Motor neuron (in vitro differentiated cells): ENCODE measurements around the gene SPTBN4. TPM values are rescaled to one million over a fixed set of nuclear protein-coding genes. Genes with fewer than 3 reads are reported as not detected.

ENCODE experiments used
- ATAC-seq, 8 experiments: fragments of 200-7000 bp; cut with Tn5 transposase; replicated peaks in 6 of 8; 2 replicates each; pipeline ENCODE4 v1.8.0; 2021; ENCODE audit warnings: mild to moderate bottlenecking in 8 of 8, moderate library complexity in 8 of 8
- H3K27ac ChIP-seq, 2 donors: fragments of 250-450 bp; sonication (Bioruptor Pico); 2 replicates each; pipeline ENCODE4 v1.9.0; 2021; ENCODE audit warnings: antibody characterized with exemption in 2 of 2, mild to moderate bottlenecking in 2 of 2, moderate library complexity in 1 of 2
- H3K4me1 ChIP-seq, 2 donors: fragments of 250-450 bp; sonication (Bioruptor Pico); replicated peaks in 1 of 2; 2 replicates each; pipeline ENCODE4 v1.6.1; 2021; ENCODE audit warnings: antibody characterized with exemption in 2 of 2, mild to moderate bottlenecking in 2 of 2, moderate library complexity in 1 of 2
- H3K4me3 ChIP-seq, 5 donors: fragments of 250-450 bp; sonication (Bioruptor Pico); 2 replicates each; pipeline ENCODE4 v1.9.0; 2021; ENCODE audit warnings: antibody characterized with exemption in 5 of 5, mild to moderate bottlenecking in 5 of 5, moderate library complexity in 4 of 5
- WGBS, 10 experiments: fragments of 450-650 bp; shearing (Covaris generic); methylation state at CpG; one replicate each; pipeline ENCODE4 v1.0.0; 2022; 5-methylcytosine and 5-hydroxymethylcytosine counted together
- in situ Hi-C, 9 experiments: fragments of 400-800 bp; cut with MboI; loops; one replicate each; pipeline ENCODE4 v1.15.0; 2021; ENCODE audit warnings: low sequenced_read_pairs in 9 of 9, low pct_unique_long_range_greater_than_20kb in 2 of 9; ENCODE audit not compliant: unreplicated experiment in 9 of 9
- total RNA-seq, 8 experiments: library from RNA; unstranded; fragments of 300-600 nt; gene quantifications; 2 replicates each; pipeline versions ENCODE4 v1.2.3 to v1.2.4, GENCODE V29; 2022

The SPTBN4 gene
- total RNA-seq, 8 experiments from 2014 or later = 0.56 to 10.1 (median 3.0) TPM

- peaks cover 18 to 20% of the 10 kb centered on the region in 2 donors for H3K4me1 ChIP-seq
- H3K4me3 ChIP-seq = no peak overlapping the region
- peak; percentile 22 to 95 (median 85) for ATAC-seq
- no peak overlapping the region for H3K27ac ChIP-seq
- no CpG with 5 or more reads among the region's 1 CpG for WGBS, 10 experiments
- in situ Hi-C loops = no loop called here
Measured at GRCh38 chr19:40503320-40503695, 36.5 kb downstream of the SPTBN4 start.

GRCh38 chr19:40506099-40506498, 39.3 kb downstream of the SPTBN4 start:
- H3K4me3 ChIP-seq = no peak overlapping the region
- in situ Hi-C loops = no loop called here
- 65 to 76% (median 70%) methylated on average over 2 to 3 of the region's 9 CpGs; no CpG with 5 or more reads in 7 of the 10 experiments for WGBS, 10 experiments
- peaks cover 18 to 20% of the 10 kb centered on the region in 2 donors for H3K4me1 ChIP-seq
- H3K27ac ChIP-seq = no peak overlapping the region
- ATAC-seq = no peak

- no peak for ATAC-seq
- in situ Hi-C loops = no loop called here
- H3K27ac ChIP-seq = no peak overlapping the region
- H3K4me3 ChIP-seq = no peak overlapping the region
- peaks cover 11 to 16% of the 10 kb centered on the region in 2 donors for H3K4me1 ChIP-seq
- WGBS, 10 experiments = 20 to 44% (median 32%) methylated on average over 1 to 2 of the region's 2 CpGs; no CpG with 5 or more reads in 7 of the 10 experiments
Measured at GRCh38 chr19:40507892-40508291, 41.1 kb downstream of the SPTBN4 start.

- ATAC-seq = no peak
- no peak overlapping the region for H3K4me3 ChIP-seq
- H3K4me1 ChIP-seq = peaks cover 9 to 15% of the 10 kb centered on the region in 2 donors
- H3K27ac ChIP-seq = no peak overlapping the region
- in situ Hi-C loops = no loop called here
- WGBS, 10 experiments = 59 to 94% (median 74%) methylated on average over 2 to 7 of the region's 8 CpGs; no CpG with 5 or more reads in 2 of the 10 experiments
Measured at GRCh38 chr19:40508739-40509260, 42.0 kb downstream of the SPTBN4 start.

- H3K27ac ChIP-seq = no peak overlapping the region
- WGBS, 10 experiments = 36 to 100% (median 73%) methylated on average over 1 to 7 of the region's 7 CpGs; no CpG with 5 or more reads in 1 of the 10 experiments
- in situ Hi-C loops = no loop called here
- no peak for ATAC-seq
- H3K4me1 ChIP-seq = peaks cover 6 to 14% of the 10 kb centered on the region in 2 donors
- H3K4me3 ChIP-seq = no peak overlapping the region
Measured at GRCh38 chr19:40510526-40511115, 43.8 kb downstream of the SPTBN4 start.

- Histone ChIP-seq H3K4me3 (no peak overlapping the region), H3K4me1 (peaks cover 6 to 14% of the 10 kb centered on the region in 2 donors), H3K27ac (no peak overlapping the region)
- 53 to 100% (median 80%) methylated on average over 1 to 6 of the region's 6 CpGs; no CpG with 5 or more reads in 1 of the 10 experiments for WGBS, 10 experiments
- ATAC-seq = no peak
- in situ Hi-C loops = no loop called here
Measured at GRCh38 chr19:40511487-40511886, 44.7 kb downstream of the SPTBN4 start.

GRCh38 chr19:40512110-40512472, 45.3 kb downstream of the SPTBN4 start:
- WGBS, 10 experiments = 0% methylated on average over 1 of the region's 1 CpG; no CpG with 5 or more reads in 8 of the 10 experiments
- Histone ChIP-seq H3K4me3 (no peak overlapping the region), H3K27ac (no peak overlapping the region), H3K4me1 (peaks cover 6 to 14% of the 10 kb centered on the region in 2 donors)
- peak in 2 of 8 experiments; percentile 7 to 12 for ATAC-seq
- in situ Hi-C loops = no loop called here

- in situ Hi-C loops = no loop called here
- Histone ChIP-seq H3K27ac (no peak overlapping the region), H3K4me1 (peaks cover 6 to 14% of the 10 kb centered on the region in 2 donors), H3K4me3 (peak overlapping the region in 4 of 5 donors; percentile 7 to 20 (median 12))
- WGBS, 10 experiments = 2 to 5% (median 3%) methylated on average over 10 to 42 of the region's 105 CpGs; no CpG with 5 or more reads in 5 of the 10 experiments
- ATAC-seq = peak; percentile 75 to 89 (median 82)
Measured at GRCh38 chr19:40512473-40513344, 45.9 kb downstream of the SPTBN4 start.

GRCh38 chr19:40513345-40513678, 46.5 kb downstream of the SPTBN4 start:
- WGBS, 10 experiments = 37 to 85% (median 80%) methylated on average over 1 to 26 of the region's 27 CpGs; no CpG with 5 or more reads in 7 of the 10 experiments
- peaks cover 6 to 14% of the 10 kb centered on the region in 2 donors for H3K4me1 ChIP-seq
- in situ Hi-C loops = no loop called here
- peak overlapping the region in 1 of 5 donors; percentile 20 for H3K4me3 ChIP-seq
- no peak for ATAC-seq
- H3K27ac ChIP-seq = no peak overlapping the region

- WGBS, 10 experiments = 33 to 83% (median 53%) methylated on average over 1 to 3 of the region's 4 CpGs; no CpG with 5 or more reads in 4 of the 10 experiments
- Histone ChIP-seq H3K27ac (no peak overlapping the region), H3K4me1 (peaks cover 6 to 14% of the 10 kb centered on the region in 2 donors), H3K4me3 (no peak overlapping the region)
- in situ Hi-C loops = no loop called here
- ATAC-seq = peak in 5 of 8 experiments; percentile 32 to 47 (median 45)
Measured at GRCh38 chr19:40513741-40514315, 47.0 kb downstream of the SPTBN4 start.

GRCh38 chr19:40517248-40517647, 50.4 kb downstream of the SPTBN4 start:
- in situ Hi-C loops = no loop called here
- H3K4me1 ChIP-seq = peaks cover 6 to 14% of the 10 kb centered on the region in 2 donors
- WGBS, 10 experiments = 0 to 83% (median 68%) methylated on average over 1 to 8 of the region's 9 CpGs; no CpG with 5 or more reads in 3 of the 10 experiments
- no peak overlapping the region for H3K4me3 ChIP-seq
- no peak overlapping the region for H3K27ac ChIP-seq
- no peak for ATAC-seq

GRCh38 chr19:40519352-40520322, 52.8 kb downstream of the SPTBN4 start:
- WGBS, 10 experiments = 0 to 42% (median 5%) methylated on average over 2 to 17 of the region's 91 CpGs; no CpG with 5 or more reads in 4 of the 10 experiments
- H3K27ac ChIP-seq = no peak overlapping the region
- ATAC-seq = peak in 5 of 8 experiments; percentile 16 to 72 (median 39)
- no peak overlapping the region for H3K4me3 ChIP-seq
- H3K4me1 ChIP-seq = no peaks in the 10 kb centered on the region
- in situ Hi-C loops = no loop called here
